Ovary (tissue), 9 donors: ENCODE results near the gene SORCS2. TPM values are rescaled to one million over a fixed set of nuclear protein-coding genes. Genes with fewer than 3 reads are reported as not detected.

ENCODE experiments used
- DNase-seq, 5 donors: peaks; one replicate each; pipeline ENCODE4 v3.0.0-alpha.2; 2019 to 2020
- H3K27ac ChIP-seq, 2 donors: fragments of 200-600 bp; one replicate each; pipeline versions ENCODE4 v1.5.1 to v1.8.0; 2019 to 2022
- H3K27me3 ChIP-seq: fragments of 200-600 bp; one replicate; pipeline ENCODE4 v1.8.0; 2022
- H3K36me3 ChIP-seq: fragments of 200-600 bp; sonication (generic); one replicate; pipeline ENCODE4 v1.5.1; 2019
- H3K4me1 ChIP-seq: one replicate; pipeline ENCODE4 v1.8.1; 2013; ENCODE audit warnings: mild to moderate bottlenecking, moderate library complexity; ENCODE audit not compliant: insufficient read depth
- H3K4me3 ChIP-seq: fragments of 200-600 bp; sonication (generic); one replicate; pipeline ENCODE4 v1.5.1; 2017
- H3K9me3 ChIP-seq, 2 donors: fragments of 200-600 bp in 1 of 2; sonication (generic) in 1 of 2; one replicate each; pipeline versions ENCODE4 v1.5.1 to v1.8.1; 2013 to 2019; ENCODE audit warnings: mild to moderate bottlenecking in 1 of 2, moderate library complexity in 1 of 2
- EP300 ChIP-seq: sonication (generic); formaldehyde crosslinking; IDR thresholded peaks from one replicate; pipeline ENCODE4 v1.6.1; 2017; ENCODE audit warnings: antibody characterized with exemption
- POLR2A ChIP-seq: fragments of 450-650 bp; IDR thresholded peaks from one replicate; pipeline ENCODE4 v1.6.1; 2017; ENCODE audit warnings: antibody characterized with exemption, mild to moderate bottlenecking, moderate library complexity
- WGBS, 3 donors: extraction: QIAGEN DNeasy Blood & Tissue Kit in 1 of 3; methylation state at CpG; one replicate each; pipeline versions ENCODE4 v1.1.5 to v1.1.7; 2013 to 2017; 5-methylcytosine and 5-hydroxymethylcytosine counted together
- intact Hi-C, 4 donors: fragments of 100-400 bp; cut with DNase I; formaldehyde crosslinking; loops; one replicate each; pipeline versions ENCODE4 v1.11.0 to v1.15.1; 2022 to 2023
- polyA plus RNA-seq, 2 donors: library from polyadenylated mRNA; stranded (reverse); fragments of 200-250 nt in 1 of 2; fragments of 350-450 nt in 1 of 2; fragmentation: Illumina TruSeq in 1 of 2; extraction: RNeasy Lipid Tissue Mini Kit (QIAGEN cat#74804) in 1 of 2; gene quantifications; one replicate each; pipeline ENCODE4 v1.2.3, GENCODE V29; 2013 to 2014
- total RNA-seq, 7 donors: library from RNA; depleted of rRNA in 2 of 7; stranded (reverse); fragments of >200 nt in 2 of 7; fragmentation: NEBNext Ultra II Directional in 3 of 7; extraction: Animal tissue kit (Norgen Biotek cat#: 25700) in 3 of 7; gene quantifications; one replicate each; pipeline versions ENCODE4 v1.1.0 to v1.2.4, GENCODE V29; 2016 to 2023
- TF ChIP-seq, protein P1 (sequence below), 3 donors: fragments of 450-650 bp in 2 of 3; fragments of 200-600 bp in 1 of 3; IDR thresholded peaks; one replicate each; pipeline versions ENCODE4 v1.5.1 to v1.8.0; 2016 to 2022; ENCODE audit warnings: antibody characterized with exemption in 3 of 3, mild to moderate bottlenecking in 1 of 3
- donor health status: DM: no; HTN: no; CAD: no; lungs with moderate emphysema.
- donor health status: DM: no; HTN: no; CAD: no.
- donor health status: Bipolar disorder and iron deficiency.
- donor health status: DM: yes; HTN: yes; CAD: no.
- donor health status: DM: no; HTN: no; CAD: no.
- donor health status: DM: yes; HTN: yes; CAD: no.

Gene SORCS2
- total and polyA plus RNA-seq, 9 donors: 0.60 to 23.9 (median 7.1) TPM

DNA sequence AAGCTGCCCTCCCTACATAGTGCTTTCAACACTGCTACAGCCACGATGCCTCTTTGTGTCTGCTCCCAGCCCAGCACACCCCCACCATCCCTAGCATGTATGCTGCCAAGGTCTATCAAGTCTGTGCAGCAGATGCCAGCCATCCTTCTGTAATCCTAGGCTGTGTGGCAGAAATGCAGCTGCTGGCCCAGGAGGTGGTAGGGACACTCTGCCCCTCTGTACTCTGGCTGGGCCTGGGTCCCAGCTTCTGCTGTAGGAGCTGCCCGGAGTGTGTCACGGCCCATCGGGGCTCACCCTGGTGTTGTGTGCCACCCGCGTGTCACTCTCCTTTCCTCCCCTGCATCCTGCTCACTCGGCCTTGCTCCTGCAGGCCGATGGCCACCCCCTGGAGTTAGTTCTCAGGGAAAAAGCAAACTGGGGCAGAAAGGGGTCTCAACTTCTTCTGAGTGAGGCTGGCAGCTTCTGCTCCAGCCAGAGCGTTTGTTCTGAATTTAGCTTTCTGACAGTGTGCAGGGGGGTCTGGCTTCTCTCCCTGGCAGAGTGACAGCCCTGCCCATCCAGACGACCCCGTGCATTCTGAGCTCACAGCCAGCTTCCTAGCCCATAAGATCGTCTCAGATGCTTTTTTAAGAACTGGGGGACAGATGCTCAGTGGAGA, 219.7 kb downstream of the SORCS2 start:
- no peaks in the 10 kb centered on the region for H3K36me3 ChIP-seq
- H3K9me3 ChIP-seq: no peaks in the 10 kb centered on the region
- no peak overlapping the region for H3K27ac ChIP-seq
- TF ChIP-seq, protein P1, sequence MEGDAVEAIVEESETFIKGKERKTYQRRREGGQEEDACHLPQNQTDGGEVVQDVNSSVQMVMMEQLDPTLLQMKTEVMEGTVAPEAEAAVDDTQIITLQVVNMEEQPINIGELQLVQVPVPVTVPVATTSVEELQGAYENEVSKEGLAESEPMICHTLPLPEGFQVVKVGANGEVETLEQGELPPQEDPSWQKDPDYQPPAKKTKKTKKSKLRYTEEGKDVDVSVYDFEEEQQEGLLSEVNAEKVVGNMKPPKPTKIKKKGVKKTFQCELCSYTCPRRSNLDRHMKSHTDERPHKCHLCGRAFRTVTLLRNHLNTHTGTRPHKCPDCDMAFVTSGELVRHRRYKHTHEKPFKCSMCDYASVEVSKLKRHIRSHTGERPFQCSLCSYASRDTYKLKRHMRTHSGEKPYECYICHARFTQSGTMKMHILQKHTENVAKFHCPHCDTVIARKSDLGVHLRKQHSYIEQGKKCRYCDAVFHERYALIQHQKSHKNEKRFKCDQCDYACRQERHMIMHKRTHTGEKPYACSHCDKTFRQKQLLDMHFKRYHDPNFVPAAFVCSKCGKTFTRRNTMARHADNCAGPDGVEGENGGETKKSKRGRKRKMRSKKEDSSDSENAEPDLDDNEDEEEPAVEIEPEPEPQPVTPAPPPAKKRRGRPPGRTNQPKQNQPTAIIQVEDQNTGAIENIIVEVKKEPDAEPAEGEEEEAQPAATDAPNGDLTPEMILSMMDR (IDR thresholded peaks at IDR 0.05): no peak
- TF ChIP-seq POLR2A: no peak
- TF ChIP-seq EP300: no peak
- DNase-seq: peak in 3 of 5 donors; percentile 3 to 21 (median 5)
- no peaks in the 10 kb centered on the region for H3K27me3 ChIP-seq
- WGBS, 3 donors: 64 to 73% (median 70%) methylated on average over 12 of the region's 12 CpGs
- intact Hi-C loops: no loop called here
- H3K4me1 ChIP-seq: no peaks in the 10 kb centered on the region
- no peak overlapping the region for H3K4me3 ChIP-seq

GRCh38 chr4:7412554-7412912, 220.2 kb downstream of the SORCS2 start:
- H3K27me3 ChIP-seq: no peaks in the 10 kb centered on the region
- no peak overlapping the region for H3K4me3 ChIP-seq
- no peaks in the 10 kb centered on the region for H3K9me3 ChIP-seq
- no peak for TF ChIP-seq EP300
- TF ChIP-seq, protein P1 (IDR thresholded peaks at IDR 0.05): no peak
- no peak for TF ChIP-seq POLR2A
- H3K27ac ChIP-seq: no peak overlapping the region
- 82 to 91% (median 83%) methylated on average over 4 of the region's 4 CpGs for WGBS, 3 donors
- peak in 3 of 5 donors; percentile 5 to 17 (median 9) for DNase-seq
- intact Hi-C loops: no loop called here
- no peaks in the 10 kb centered on the region for H3K4me1 ChIP-seq
- no peaks in the 10 kb centered on the region for H3K36me3 ChIP-seq

GRCh38 chr4:7414046-7414445, 221.7 kb downstream of the SORCS2 start:
- Histone ChIP-seq H3K4me1 (no peaks in the 10 kb centered on the region), H3K9me3 (no peaks in the 10 kb centered on the region), H3K4me3 (no peak overlapping the region), H3K27ac (no peak overlapping the region), H3K27me3 (no peaks in the 10 kb centered on the region), H3K36me3 (no peaks in the 10 kb centered on the region)
- TF ChIP-seq EP300 (no peak), POLR2A (no peak)
- intact Hi-C loops: no loop called here
- DNase-seq: peak in 1 of 5 donors; percentile 8
- 85 to 94% (median 90%) methylated on average over 9 of the region's 9 CpGs for WGBS, 3 donors

- WGBS, 3 donors: 70 to 75% (median 72%) methylated on average over 12 of the region's 12 CpGs
- intact Hi-C loops: no loop called here
- H3K4me1 ChIP-seq: no peaks in the 10 kb centered on the region
- peak in 1 of 5 donors; percentile 2 for DNase-seq
- no peak overlapping the region for H3K4me3 ChIP-seq
- no peaks in the 10 kb centered on the region for H3K9me3 ChIP-seq
- H3K36me3 ChIP-seq: no peaks in the 10 kb centered on the region
- TF ChIP-seq EP300 (no peak), POLR2A (no peak)
- TF ChIP-seq, protein P1 (IDR thresholded peaks at IDR 0.05): no peak
- H3K27ac ChIP-seq: no peak overlapping the region
- no peaks in the 10 kb centered on the region for H3K27me3 ChIP-seq
Measured at GRCh38 chr4:7414736-7415510, 222.6 kb downstream of the SORCS2 start.
